ENCODE results near the gene CTNNA2. TPM values are rescaled to one million over a fixed set of nuclear protein-coding genes. Genes with fewer than 3 reads are reported as not detected.

The CTNNA2 gene
- total and polyA plus RNA-seq, 11 donors: 0.20 to 0.81 TPM; not detected in 9

GRCh38 chr2:80035749-80036285 lies 523.0 kb downstream of the CTNNA2 start:
- ATAC-seq: no peak
- TF ChIP-seq CTCF (IDR thresholded peaks at IDR 0.05) (no peak), POLR2A (IDR thresholded peaks at IDR 0.05) (no peak)
- no peak overlapping the region for H3K27ac ChIP-seq
- no peak overlapping the region for H3K4me3 ChIP-seq
- WGBS, 4 donors: 57 to 63% (median 60%) methylated on average over 5 of the region's 5 CpGs
- intact Hi-C loops (cut with DNase I): no loop called here
- H3K4me1 ChIP-seq: no peaks in the 10 kb centered on the region
- DNase-seq: no peak
- no peaks in the 10 kb centered on the region for H3K9me3 ChIP-seq
- no peaks in the 10 kb centered on the region for H3K36me3 ChIP-seq
- H3K27me3 ChIP-seq: peaks cover 0 to 2% (median 0%) of the 10 kb centered on the region in 9 donors

GRCh38 chr2:80037310-80037709 lies 524.5 kb downstream of the CTNNA2 start:
- Histone ChIP-seq H3K27me3 (peaks cover 0 to 4% (median 0%) of the 10 kb centered on the region in 9 donors), H3K27ac (no peak overlapping the region), H3K4me3 (no peak overlapping the region), H3K9me3 (no peaks in the 10 kb centered on the region), H3K4me1 (no peaks in the 10 kb centered on the region), H3K36me3 (no peaks in the 10 kb centered on the region)
- TF ChIP-seq CTCF (IDR thresholded peaks at IDR 0.05): no peak
- no peak for TF ChIP-seq POLR2A (IDR thresholded peaks at IDR 0.05)
- intact Hi-C loops (cut with DNase I): no loop called here
- 83 to 87% (median 86%) methylated on average over 4 of the region's 4 CpGs for WGBS, 4 donors
- ATAC-seq: no peak
- no peak for DNase-seq

GRCh38 chr2:80040226-80040625 lies 527.4 kb downstream of the CTNNA2 start:
- 88 to 92% (median 89%) methylated on average over 2 of the region's 2 CpGs for WGBS, 4 donors
- no peak overlapping the region for H3K27ac ChIP-seq
- intact Hi-C loops (cut with DNase I): no loop called here
- TF ChIP-seq CTCF (IDR thresholded peaks at IDR 0.05): no peak
- no peak for TF ChIP-seq POLR2A (IDR thresholded peaks at IDR 0.05)
- H3K36me3 ChIP-seq: no peaks in the 10 kb centered on the region
- H3K4me3 ChIP-seq: no peak overlapping the region
- ATAC-seq (no peak), DNase-seq (no peak)
- H3K27me3 ChIP-seq: peaks cover 0 to 4% (median 0%) of the 10 kb centered on the region in 9 donors
- H3K9me3 ChIP-seq: no peaks in the 10 kb centered on the region
- no peaks in the 10 kb centered on the region for H3K4me1 ChIP-seq

- DNase-seq (no peak), ATAC-seq (no peak)
- Histone ChIP-seq H3K4me3 (no peak overlapping the region), H3K27me3 (peaks cover 0 to 4% (median 0%) of the 10 kb centered on the region in 9 donors), H3K27ac (no peak overlapping the region), H3K9me3 (no peaks in the 10 kb centered on the region), H3K4me1 (no peaks in the 10 kb centered on the region), H3K36me3 (no peaks in the 10 kb centered on the region)
- TF ChIP-seq POLR2A (IDR thresholded peaks at IDR 0.05): no peak
- TF ChIP-seq CTCF (IDR thresholded peaks at IDR 0.05): no peak
- WGBS, 4 donors: 74 to 86% (median 81%) methylated on average over 2 of the region's 2 CpGs
- intact Hi-C loops (cut with DNase I): no loop called here
These were observed 529.8 kb downstream of the CTNNA2 start for GRCh38 chr2:80042635-80043034.
